Activated CD8-positive, alpha-beta T cell treated with anti-CD3 and anti-CD28 coated beads, Interleukin-2, amount 10 ng/mL, durations not matched to agents 7 days and 5 days (primary cell): ENCODE measurements around the gene MICA. TPM values are rescaled to one million over a fixed set of nuclear protein-coding genes. Genes with fewer than 3 reads are reported as not detected.
"Not testable (repeated sequence)": the region's sequence is repeated elsewhere in the genome, so short reads cannot be mapped to it uniquely, and the experiment has no call there.

Source experiments
- ATAC-seq: fragments of 150-1000 bp; cut with Tn5 transposase; one replicate; pipeline ENCODE4 v1.10.0; 2021; ENCODE audit warnings: moderate library complexity
- CTCF ChIA-PET: fragments of 350-600 bp; sonication (Branson Sonifier 250); formaldehyde crosslinking; loops from one replicate; lab custom pipeline; 2021; ENCODE audit warnings: antibody characterized with exemption; lab: Charles Lee
- POLR2A ChIA-PET: fragments of 350-600 bp; sonication (Branson Sonifier 250); formaldehyde crosslinking; loops from one replicate; lab custom pipeline; 2021; ENCODE audit warnings: antibody characterized with exemption; lab: Charles Lee
- DNase-seq: peaks from one replicate; pipeline ENCODE4 v3.0.0-alpha.2; 2020
- H3K27ac Mint-ChIP-seq: one replicate; pipeline ENCODE4 v1.8.0; 2021; ENCODE audit warnings: mild to moderate bottlenecking, mixed read lengths
- H3K27me3 Mint-ChIP-seq: one replicate; pipeline ENCODE4 v1.8.0; 2021; ENCODE audit warnings: low read depth, mixed read lengths
- H3K36me3 Mint-ChIP-seq: one replicate; pipeline ENCODE4 v1.8.0; 2021; ENCODE audit warnings: low read depth, mixed read lengths
- H3K4me1 Mint-ChIP-seq: one replicate; pipeline ENCODE4 v1.8.0; 2021; ENCODE audit warnings: low read depth, mixed read lengths
- H3K4me3 Mint-ChIP-seq: one replicate; pipeline ENCODE4 v1.8.0; 2021; ENCODE audit warnings: mild to moderate bottlenecking, mixed read lengths
- H3K9me3 Mint-ChIP-seq: one replicate; pipeline ENCODE4 v1.8.0; 2022; ENCODE audit warnings: mixed read lengths; ENCODE audit not compliant: insufficient read depth
- total RNA-seq, 2 experiments: library from RNA; stranded (reverse); gene quantifications; one replicate each; pipeline ENCODE4 v1.2.3, GENCODE V29; 2021

MICA gene
- total RNA-seq, 2 experiments from 2014 or later = 8.7 to 9.0 TPM

DNA sequence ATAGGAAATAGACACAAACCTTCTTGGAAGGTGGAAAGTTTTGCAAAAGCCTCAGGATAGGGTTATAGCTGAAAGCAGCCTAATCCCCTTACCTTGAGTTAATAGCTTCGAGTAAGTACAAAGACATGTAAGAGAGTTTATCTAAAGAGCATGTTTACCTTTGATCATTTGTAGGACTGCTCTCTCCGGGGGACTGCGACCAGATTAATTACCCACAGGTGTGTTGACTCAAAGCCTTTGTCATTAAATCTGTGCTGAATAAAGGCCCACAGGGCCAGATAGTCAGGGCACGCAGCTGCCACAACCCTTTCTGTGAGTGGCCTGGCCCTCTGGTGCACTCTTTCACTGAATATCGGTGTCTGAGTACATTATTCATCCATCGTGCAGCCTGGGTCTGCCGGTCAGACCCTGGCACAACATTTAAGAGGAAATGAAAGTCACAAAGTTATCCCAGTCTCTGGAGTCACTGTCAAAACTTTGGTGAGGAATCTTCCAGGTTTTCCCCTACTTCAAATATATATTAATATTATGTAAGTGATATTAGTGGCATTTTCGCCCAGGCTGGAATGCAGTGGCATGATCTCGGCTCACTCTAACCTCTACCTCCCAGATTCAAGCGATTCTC, 5.4 kb upstream of the MICA start:
- Mint-ChIP-seq H3K27me3 (no peaks in the 10 kb centered on the region), H3K4me1 (peaks cover 33% of the 10 kb centered on the region), H3K36me3 (peaks cover 4% of the 10 kb centered on the region), H3K4me3 (no peak overlapping the region), H3K9me3 (no peaks in the 10 kb centered on the region), H3K27ac (no peak overlapping the region)
- no peak for ATAC-seq
- no peak for DNase-seq
- ChIA-PET POLR2A (interaction anchor here (1.2 kb wide), 1 partner anchor 45 kb away, joined by 6 read pairs; no protein-coding TSS in a partner anchor), CTCF (interaction anchor here (0.9 to 7.9 kb wide), 5 partner anchors 10 to 50 kb away, joined by 3 to 93 read pairs (median 4); no protein-coding TSS in a partner anchor)

DNA sequence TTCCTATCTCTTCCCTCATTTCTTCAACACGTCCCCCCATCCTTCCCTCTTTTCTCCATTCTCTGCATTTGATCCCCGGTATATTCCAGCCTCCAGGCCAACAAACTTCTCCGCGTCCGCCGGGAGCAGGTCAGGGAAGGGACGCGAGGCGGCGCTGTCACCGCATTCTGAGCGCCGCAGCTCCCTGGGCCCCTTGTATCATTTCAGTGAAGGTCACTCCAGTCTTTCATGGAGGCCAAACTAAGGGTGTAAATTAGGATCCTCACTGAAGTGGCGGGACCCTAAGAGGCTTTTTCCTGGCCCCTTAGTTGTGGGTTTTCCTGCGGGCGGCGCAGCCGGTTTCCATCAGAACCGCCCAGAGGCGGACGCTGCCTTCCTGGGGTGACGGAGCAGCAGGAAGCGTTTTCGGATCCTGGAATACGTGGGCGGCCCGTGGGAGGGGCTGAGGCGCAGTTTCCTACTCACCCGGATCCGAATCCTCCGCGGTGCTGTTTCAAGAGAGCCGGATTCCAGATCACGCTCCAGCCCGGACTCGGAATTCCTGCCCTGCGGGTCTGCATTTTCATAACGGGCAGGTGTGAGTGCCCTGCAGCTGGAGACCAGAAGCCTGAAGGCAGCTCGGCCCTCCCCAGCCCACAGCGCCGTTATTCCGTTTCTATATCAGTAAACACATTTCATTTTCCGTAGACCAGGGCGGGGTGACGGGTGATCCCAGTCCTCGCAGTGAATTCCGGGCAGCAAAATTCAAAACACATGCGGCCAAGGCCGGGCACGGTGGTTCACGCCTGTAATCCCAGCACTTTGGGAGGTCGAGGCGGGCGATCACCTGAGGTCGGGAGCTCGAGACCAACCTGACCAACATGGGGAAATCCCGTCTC, 3.6 kb upstream of the MICA start:
- peaks cover 9% of the 10 kb centered on the region for H3K36me3 Mint-ChIP-seq
- H3K9me3 Mint-ChIP-seq = no peaks in the 10 kb centered on the region
- H3K4me1 Mint-ChIP-seq = peaks cover 42% of the 10 kb centered on the region
- ChIA-PET POLR2A (interaction anchor here (0.6 to 1.6 kb wide), 12 partner anchors 42 to 546 kb away, joined by 3 to 9 read pairs (median 4); partner anchors contain the start of gene DDX39B), CTCF (interaction anchor here (1.0 to 7.9 kb wide), 13 partner anchors 12 to 271 kb away, joined by 3 to 93 read pairs (median 4); partner anchors contain the start of genes CCHCR1 and TCF19)
- DNase-seq = peak; percentile 68
- peak overlapping the region; percentile 81 for H3K4me3 Mint-ChIP-seq
- ATAC-seq = peak; percentile 41
- peak overlapping the region; percentile 91 for H3K27ac Mint-ChIP-seq
- H3K27me3 Mint-ChIP-seq = no peaks in the 10 kb centered on the region

DNA sequence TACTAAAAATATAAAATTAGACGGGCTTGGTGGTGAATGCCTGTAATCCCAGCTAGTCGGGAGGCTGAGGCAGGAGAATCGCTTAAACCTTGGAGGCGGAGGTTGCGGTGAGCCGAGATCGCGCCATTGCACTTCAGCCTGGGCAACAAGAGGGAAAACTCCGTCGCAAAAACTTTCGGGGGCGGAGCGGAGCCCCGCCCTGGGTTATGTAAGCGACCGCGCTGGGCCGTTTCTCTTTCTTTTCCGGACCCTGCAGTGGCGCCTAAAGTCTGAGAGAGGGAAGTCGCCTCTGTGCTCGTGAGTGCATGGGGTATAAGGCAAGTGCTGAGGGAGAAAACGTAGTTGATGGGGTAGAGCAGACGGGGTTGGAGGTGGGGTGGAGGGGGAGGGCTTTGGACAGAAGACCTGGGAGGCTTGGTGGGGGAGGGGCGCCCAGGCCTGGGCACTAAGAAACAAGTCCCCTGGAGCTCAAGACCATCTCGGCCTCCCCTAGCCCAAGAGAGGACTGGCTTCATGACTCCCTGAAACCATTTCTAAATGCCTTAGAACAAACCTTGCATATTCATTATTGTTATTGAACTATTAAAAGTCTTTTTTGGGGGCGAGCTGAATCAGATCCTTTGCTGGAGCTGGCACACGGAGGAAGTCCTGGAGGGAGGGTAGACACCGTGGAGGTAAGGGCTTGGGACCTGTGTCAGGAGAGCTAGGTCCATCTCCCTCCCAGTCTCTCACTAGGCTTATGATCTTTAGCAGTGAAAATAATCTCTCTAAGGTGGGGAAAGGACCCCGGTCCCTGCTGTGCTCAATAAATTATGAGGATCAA, 2.7 kb upstream of the MICA start:
- Mint-ChIP-seq H3K27ac (peak overlapping the region; percentile 91), H3K4me3 (peak overlapping the region; percentile 81), H3K36me3 (peaks cover 11% of the 10 kb centered on the region), H3K4me1 (peaks cover 45% of the 10 kb centered on the region), H3K27me3 (no peaks in the 10 kb centered on the region), H3K9me3 (no peaks in the 10 kb centered on the region)
- POLR2A ChIA-PET = interaction anchor here (0.7 to 1.6 kb wide), 11 partner anchors 42 to 243 kb away, joined by 3 to 9 read pairs (median 4); partner anchors contain the start of gene DDX39B
- ATAC-seq = peak; percentile 58
- CTCF ChIA-PET = interaction anchor here (1.0 to 7.9 kb wide), 10 partner anchors 20 to 272 kb away, joined by 3 to 93 read pairs (median 4); no protein-coding TSS in a partner anchor
- peak; percentile 91 for DNase-seq

DNA sequence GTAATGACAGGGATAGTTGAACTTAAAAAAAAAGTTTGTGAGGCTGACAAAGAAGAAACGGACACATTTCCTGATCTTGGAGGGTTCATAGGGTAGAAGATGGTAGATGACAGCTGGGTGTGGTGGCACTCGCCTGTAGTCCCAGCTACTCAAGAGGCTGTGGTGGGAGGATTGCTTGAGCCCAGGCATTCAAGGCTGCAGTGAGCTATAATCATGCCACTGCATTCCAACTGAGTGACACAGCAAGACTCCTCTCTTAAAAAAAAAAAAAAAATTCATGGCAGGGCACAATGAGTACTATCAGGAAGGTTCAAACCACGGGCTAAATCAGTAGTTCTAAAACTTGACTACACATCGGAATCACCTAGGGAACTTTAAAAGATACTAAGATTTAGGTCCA, 2.0 kb upstream of the MICA start:
- POLR2A ChIA-PET = interaction anchor here (1.0 to 1.6 kb wide), 8 partner anchors 41 to 242 kb away, joined by 3 to 9 read pairs (median 4); no protein-coding TSS in a partner anchor
- H3K4me1 Mint-ChIP-seq = peaks cover 50% of the 10 kb centered on the region
- H3K9me3 Mint-ChIP-seq = no peaks in the 10 kb centered on the region
- no peaks in the 10 kb centered on the region for H3K27me3 Mint-ChIP-seq
- peak overlapping the region; percentile 81 for H3K4me3 Mint-ChIP-seq
- DNase-seq (no peak), ATAC-seq (no peak)
- CTCF ChIA-PET = interaction anchor here (1.1 to 7.9 kb wide), 7 partner anchors 21 to 204 kb away, joined by 3 to 93 read pairs (median 4); no protein-coding TSS in a partner anchor
- H3K36me3 Mint-ChIP-seq = peaks cover 15% of the 10 kb centered on the region
- peak overlapping the region; percentile 91 for H3K27ac Mint-ChIP-seq

DNA sequence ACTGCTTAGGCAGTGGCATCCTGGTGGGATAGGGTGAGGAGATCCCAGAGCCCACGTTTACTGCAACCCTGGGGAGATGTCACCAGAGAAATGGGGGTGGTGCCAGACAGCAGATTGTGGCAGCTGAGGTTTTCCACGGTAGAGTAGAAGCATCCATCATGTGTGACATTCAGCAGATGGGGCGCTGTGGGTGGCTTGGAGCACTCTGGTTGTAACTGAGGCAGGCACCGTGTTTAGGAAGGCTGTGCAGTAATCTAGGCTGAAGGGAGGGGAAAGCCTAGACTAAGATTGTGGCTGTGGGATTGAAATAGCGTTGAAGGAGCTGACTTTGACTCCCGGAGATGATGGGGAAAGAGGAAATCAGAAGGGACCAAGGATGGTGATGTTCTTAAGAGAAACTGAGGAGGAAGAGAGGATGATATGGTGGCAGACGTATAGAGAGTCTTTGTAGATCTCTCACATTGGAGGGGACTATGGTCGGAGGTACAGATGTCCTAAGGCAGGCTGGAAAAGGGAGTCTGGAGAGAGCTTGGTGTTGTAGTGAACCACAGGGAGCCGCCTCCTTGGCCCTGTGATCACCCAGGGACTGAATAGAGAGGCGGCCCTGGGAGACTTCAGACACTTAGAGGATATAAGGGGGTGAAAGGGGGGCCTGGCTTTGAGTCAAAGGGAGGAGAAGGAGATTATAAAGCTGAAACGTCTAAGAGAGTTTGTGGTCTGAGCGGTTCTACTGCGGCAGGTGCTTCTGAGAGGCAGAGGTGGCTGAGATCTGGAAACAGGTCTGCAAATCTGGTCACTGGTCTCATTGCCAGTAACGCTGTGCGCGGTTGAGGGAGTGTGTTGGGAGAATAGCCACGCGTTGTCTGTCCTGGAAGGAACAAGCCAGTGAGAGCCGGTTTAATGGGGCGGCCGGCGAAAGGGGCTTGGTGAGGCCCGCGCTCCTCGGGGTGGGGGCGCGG, 792 bp upstream of the MICA start:
- Mint-ChIP-seq H3K4me3 (peak overlapping the region; percentile 81), H3K9me3 (no peaks in the 10 kb centered on the region), H3K36me3 (peaks cover 20% of the 10 kb centered on the region), H3K27me3 (no peaks in the 10 kb centered on the region), H3K4me1 (peaks cover 53% of the 10 kb centered on the region), H3K27ac (peak overlapping the region; percentile 58)
- ATAC-seq = peak; percentile 24
- peak; percentile 63 for DNase-seq
- ChIA-PET CTCF (interaction anchor here (0.7 to 7.9 kb wide), 7 partner anchors 21 to 205 kb away, joined by 3 to 93 read pairs (median 3); no protein-coding TSS in a partner anchor), POLR2A (interaction anchor here (0.6 to 1.9 kb wide), 6 partner anchors 49 to 205 kb away, joined by 3 to 7 read pairs (median 3); no protein-coding TSS in a partner anchor)

DNA sequence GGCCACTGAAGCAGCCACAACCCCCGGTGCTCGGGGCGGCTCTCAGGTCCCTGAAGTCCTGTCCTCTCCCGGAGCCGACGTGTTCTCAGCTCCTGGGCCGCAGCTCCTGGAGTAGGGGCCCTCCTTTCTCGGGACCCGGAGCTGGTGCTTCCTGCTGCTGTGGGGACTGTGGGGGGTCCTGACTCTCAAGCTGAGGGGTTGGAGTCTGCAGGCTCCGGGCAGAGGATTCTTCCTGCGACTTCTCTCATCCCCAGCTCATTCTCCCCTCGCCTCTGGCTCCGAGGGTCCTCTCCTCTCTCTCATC, 618 bp downstream of the MICA start:
- Mint-ChIP-seq H3K27ac (peak overlapping the region; percentile 64), H3K4me1 (peaks cover 56% of the 10 kb centered on the region), H3K4me3 (peak overlapping the region; percentile 81), H3K36me3 (peaks cover 20% of the 10 kb centered on the region)
- not testable (repeated sequence) for DNase-seq, ATAC-seq, H3K27me3 Mint-ChIP-seq, H3K9me3 Mint-ChIP-seq
- CTCF ChIA-PET = interaction anchor here (1.3 to 7.9 kb wide), 2 partner anchors 39 to 44 kb away, joined by 3 to 93 read pairs; no protein-coding TSS in a partner anchor
- POLR2A ChIA-PET = interaction anchor here (1.2 kb wide), 1 partner anchor 131 kb away, joined by 3 read pairs; no protein-coding TSS in a partner anchor

DNA sequence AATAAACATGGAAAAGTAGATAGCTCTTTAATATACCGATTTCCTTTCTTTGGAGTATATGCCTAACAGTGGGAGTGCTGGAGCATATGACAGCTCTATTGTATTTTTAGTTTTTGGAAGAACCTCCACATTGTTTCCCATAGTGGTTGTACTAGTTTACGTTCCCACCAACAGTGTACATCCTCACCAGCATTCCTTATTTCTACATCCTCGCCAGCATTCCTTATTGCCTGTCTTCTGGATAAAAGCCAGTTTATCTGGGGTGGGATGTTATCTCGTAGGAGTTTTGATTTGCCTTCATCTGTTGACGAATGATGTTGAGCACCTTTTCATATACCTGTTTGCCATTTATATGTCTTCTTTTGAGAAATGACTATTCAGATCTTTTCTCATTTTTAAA, 2.6 kb downstream of the MICA start:
- ChIA-PET POLR2A (no interaction called here), CTCF (no interaction called here)
- Mint-ChIP-seq H3K4me3 (no peak overlapping the region), H3K9me3 (no peaks in the 10 kb centered on the region), H3K27me3 (no peaks in the 10 kb centered on the region), H3K27ac (no peak overlapping the region), H3K4me1 (peaks cover 64% of the 10 kb centered on the region), H3K36me3 (peaks cover 28% of the 10 kb centered on the region)
- ATAC-seq (no peak), DNase-seq (no peak)

DNA sequence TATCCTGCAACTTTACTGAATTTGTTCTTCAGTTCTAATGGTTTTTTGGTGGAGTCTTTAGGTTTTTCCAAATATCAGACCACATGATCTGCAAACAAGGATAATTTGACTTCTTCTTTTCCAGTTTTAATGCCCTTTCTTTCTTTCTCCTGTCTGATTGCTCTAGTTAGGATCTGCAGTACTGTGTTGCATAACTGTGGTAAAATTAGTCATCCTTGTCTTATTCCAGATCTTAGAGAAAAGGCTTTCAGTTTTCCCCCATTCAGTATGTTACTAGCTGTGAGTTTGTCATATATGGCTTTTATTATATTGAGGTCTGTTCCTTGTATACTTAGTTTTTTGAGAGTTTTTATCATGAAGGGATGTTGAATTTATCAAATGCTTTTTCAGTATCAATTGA, 4.3 kb downstream of the MICA start:
- POLR2A ChIA-PET = no interaction called here
- CTCF ChIA-PET = no interaction called here
- DNase-seq (no peak), ATAC-seq (no peak)
- Mint-ChIP-seq H3K4me3 (no peak overlapping the region), H3K36me3 (peaks cover 34% of the 10 kb centered on the region), H3K27ac (no peak overlapping the region), H3K27me3 (no peaks in the 10 kb centered on the region), H3K9me3 (no peaks in the 10 kb centered on the region), H3K4me1 (peaks cover 46% of the 10 kb centered on the region)

DNA sequence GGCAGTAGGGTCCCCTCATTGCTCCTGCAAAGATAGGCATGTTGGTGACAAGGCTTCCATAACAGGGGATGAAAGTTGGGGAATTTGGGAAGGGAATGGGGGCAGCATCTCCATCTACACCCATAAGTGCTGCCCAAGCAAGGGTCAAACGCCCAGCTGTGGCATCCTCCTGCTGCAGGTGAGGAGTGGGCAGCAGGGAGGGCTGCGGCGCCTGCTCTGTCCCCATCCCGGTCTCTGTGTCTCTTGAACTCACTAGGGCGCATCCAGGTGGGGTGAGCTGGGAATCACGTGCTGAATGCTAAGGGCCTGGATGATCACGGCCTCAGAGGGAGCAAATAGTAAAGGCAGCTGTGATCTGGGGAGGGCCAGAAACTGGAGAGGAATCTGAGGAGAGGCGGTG, 9.1 kb downstream of the MICA start:
- Mint-ChIP-seq H3K4me3 (no peak overlapping the region), H3K4me1 (peaks cover 19% of the 10 kb centered on the region), H3K36me3 (peaks cover 50% of the 10 kb centered on the region), H3K9me3 (no peaks in the 10 kb centered on the region), H3K27me3 (no peaks in the 10 kb centered on the region), H3K27ac (no peak overlapping the region)
- ATAC-seq (no peak), DNase-seq (no peak)
- ChIA-PET CTCF (no interaction called here), POLR2A (no interaction called here)

DNA sequence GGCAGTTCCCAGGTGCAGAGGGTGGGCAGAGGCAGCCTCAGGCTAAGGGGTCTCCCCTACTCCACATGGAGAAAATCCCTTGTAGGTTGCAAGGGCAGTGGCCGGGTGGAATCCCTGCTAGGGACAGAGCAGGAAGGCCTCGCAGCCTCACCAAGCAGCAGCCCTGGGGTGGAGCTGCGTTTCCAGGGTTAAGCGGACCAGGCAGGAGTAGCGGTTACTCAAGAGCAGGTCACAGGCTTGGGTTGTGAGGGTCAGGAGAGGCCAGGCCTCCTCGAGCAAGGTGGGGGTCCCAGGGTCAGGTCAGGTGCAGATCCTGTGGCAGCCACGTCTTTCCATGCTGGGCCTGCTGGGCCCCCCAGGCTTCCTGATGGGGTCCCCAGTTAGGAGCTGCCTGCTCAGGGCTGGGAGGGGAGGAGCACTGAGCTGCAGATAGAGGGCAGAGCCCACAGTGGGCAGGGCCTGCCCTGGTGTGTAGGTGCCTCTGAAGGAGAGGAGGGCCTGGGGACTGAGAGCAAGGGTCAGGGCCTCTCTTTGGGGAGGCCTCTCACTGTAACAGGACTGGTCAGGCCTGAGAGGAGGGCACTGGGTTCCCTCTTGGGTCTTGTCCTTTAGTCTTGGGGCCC, 10.9 kb downstream of the MICA start:
- POLR2A ChIA-PET, ATAC-seq, H3K9me3 Mint-ChIP-seq, CTCF ChIA-PET, H3K27ac Mint-ChIP-seq, H3K4me3 Mint-ChIP-seq, H3K27me3 Mint-ChIP-seq, DNase-seq: not testable (repeated sequence)
- Mint-ChIP-seq H3K36me3 (peaks cover 58% of the 10 kb centered on the region), H3K4me1 (peaks cover 11% of the 10 kb centered on the region)
